ENCODE measurements around the gene CACNB2.

The CACNB2 gene

GRCh38 chr10:18498998-18499397, 358.8 kb downstream of the CACNB2 start:
- H3K36me3 Mint-ChIP-seq, result no peaks in the 10 kb centered on the region
- ATAC-seq, result no peak
- no peak overlapping the region for H3K27ac Mint-ChIP-seq
- H3K27me3 Mint-ChIP-seq, result peaks cover 5% of the 10 kb centered on the region
- no peaks in the 10 kb centered on the region for H3K9me3 Mint-ChIP-seq
- H3K4me3 Mint-ChIP-seq, result no peak overlapping the region
- no peaks in the 10 kb centered on the region for H3K4me1 Mint-ChIP-seq

DNA sequence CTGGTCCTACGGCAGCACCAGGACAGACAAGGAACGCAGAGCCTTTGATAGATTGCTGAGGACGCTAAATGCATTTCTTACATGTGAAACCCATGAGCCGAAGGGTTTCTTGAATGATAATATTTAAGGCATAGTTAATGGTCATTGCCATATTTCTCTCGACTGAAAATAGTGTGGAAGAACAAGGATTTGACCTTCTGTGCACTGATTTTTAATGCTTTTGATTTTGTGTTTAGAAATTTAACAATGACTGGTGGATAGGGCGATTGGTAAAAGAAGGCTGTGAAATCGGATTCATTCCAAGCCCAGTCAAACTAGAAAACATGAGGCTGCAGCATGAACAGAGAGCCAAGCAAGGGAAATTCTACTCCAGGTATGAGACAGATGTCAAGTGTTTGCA, 360.4 kb downstream of the CACNB2 start:
- H3K27ac Mint-ChIP-seq, result no peak overlapping the region
- no peak for ATAC-seq
- H3K36me3 Mint-ChIP-seq, result no peaks in the 10 kb centered on the region
- H3K27me3 Mint-ChIP-seq, result peaks cover 10% of the 10 kb centered on the region
- H3K4me3 Mint-ChIP-seq, result no peak overlapping the region
- no peaks in the 10 kb centered on the region for H3K4me1 Mint-ChIP-seq
- no peaks in the 10 kb centered on the region for H3K9me3 Mint-ChIP-seq

- no peaks in the 10 kb centered on the region for H3K36me3 Mint-ChIP-seq
- no peak overlapping the region for H3K27ac Mint-ChIP-seq
- no peak for ATAC-seq
- no peaks in the 10 kb centered on the region for H3K9me3 Mint-ChIP-seq
- H3K27me3 Mint-ChIP-seq, result peaks cover 10% of the 10 kb centered on the region
- no peak overlapping the region for H3K4me3 Mint-ChIP-seq
- no peaks in the 10 kb centered on the region for H3K4me1 Mint-ChIP-seq
Measured at GRCh38 chr10:18501198-18501597, 361.0 kb downstream of the CACNB2 start.

DNA sequence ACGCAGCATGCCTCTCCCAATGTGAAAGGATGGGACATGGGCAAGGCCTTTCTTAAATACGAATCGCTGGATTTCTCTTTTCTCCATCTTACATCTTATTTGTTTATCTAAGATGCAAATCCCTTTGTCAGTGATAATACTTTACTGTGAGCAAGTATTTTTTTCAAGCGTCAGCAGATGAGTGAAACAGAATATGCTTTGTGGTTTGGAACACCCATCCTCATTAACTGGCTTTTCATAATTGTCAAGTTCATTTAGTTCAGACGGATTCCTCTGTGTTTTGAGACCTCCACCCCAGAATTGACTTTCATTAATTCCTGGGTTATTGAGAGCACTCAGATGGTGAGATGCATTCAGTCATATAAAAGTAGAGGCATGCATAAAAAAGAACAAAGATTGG, 361.4 kb downstream of the CACNB2 start:
- H3K4me3 Mint-ChIP-seq, result no peak overlapping the region
- peaks cover 10% of the 10 kb centered on the region for H3K27me3 Mint-ChIP-seq
- no peak overlapping the region for H3K27ac Mint-ChIP-seq
- no peaks in the 10 kb centered on the region for H3K4me1 Mint-ChIP-seq
- no peaks in the 10 kb centered on the region for H3K36me3 Mint-ChIP-seq
- no peak for ATAC-seq
- no peaks in the 10 kb centered on the region for H3K9me3 Mint-ChIP-seq

DNA sequence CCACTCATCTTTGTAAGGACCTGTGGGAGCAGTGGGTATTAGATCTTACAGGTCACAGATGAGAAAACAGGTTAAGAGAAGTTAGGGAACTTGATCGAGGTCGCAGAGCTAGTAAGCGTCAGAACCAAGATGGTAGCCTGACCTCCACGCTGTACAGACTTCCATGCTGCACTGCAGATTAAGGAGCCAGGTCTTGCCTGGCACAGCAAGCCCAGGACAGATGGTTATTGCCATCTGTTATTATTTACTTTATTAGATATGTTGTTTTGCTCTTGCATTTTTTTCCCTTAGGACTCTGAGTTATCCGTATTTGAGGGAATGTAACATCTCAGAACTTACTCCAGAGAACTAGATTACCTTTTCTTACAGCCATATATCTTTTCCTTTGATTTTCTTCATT, 363.9 kb downstream of the CACNB2 start:
- H3K4me3 Mint-ChIP-seq, result no peak overlapping the region
- no peak for ATAC-seq
- H3K27ac Mint-ChIP-seq, result no peak overlapping the region
- no peaks in the 10 kb centered on the region for H3K4me1 Mint-ChIP-seq
- no peaks in the 10 kb centered on the region for H3K36me3 Mint-ChIP-seq
- peaks cover 10% of the 10 kb centered on the region for H3K27me3 Mint-ChIP-seq
- no peaks in the 10 kb centered on the region for H3K9me3 Mint-ChIP-seq

DNA sequence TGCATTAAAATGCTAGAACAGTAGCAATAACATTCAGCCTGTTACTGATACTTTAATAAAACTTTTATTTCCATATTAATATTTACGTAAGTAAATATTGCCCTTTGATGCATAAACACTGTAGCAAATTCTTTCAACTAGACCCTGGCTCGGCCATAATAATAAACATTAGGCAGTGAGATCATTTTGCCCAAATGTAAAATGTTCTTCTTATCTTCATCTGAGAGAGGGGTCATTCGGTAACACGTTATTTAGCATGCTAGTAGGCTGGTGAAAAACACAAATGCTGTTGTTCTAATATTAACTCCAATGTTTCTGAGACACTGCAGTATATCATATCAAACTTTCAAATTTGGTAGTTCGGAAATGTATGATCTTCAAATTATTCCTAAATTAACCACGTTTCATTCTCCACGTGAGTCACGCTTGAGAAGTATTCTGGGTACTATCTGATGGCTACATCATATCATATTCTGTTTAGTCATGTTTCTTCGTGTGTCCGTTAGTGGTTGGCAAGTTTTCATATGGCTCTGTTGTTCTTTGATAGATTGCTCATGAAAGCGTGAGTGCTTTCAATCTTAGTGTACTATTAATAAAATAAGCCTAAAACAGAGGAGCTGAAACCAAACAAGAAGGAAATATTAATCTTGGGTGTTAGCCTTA, 365.4 kb downstream of the CACNB2 start:
- Mint-ChIP-seq H3K27me3 (peaks cover 10% of the 10 kb centered on the region), H3K27ac (no peak overlapping the region), H3K9me3 (no peaks in the 10 kb centered on the region), H3K36me3 (no peaks in the 10 kb centered on the region), H3K4me3 (no peak overlapping the region), H3K4me1 (no peaks in the 10 kb centered on the region)
- ATAC-seq, result no peak

- no peak overlapping the region for H3K27ac Mint-ChIP-seq
- peaks cover 9% of the 10 kb centered on the region for H3K9me3 Mint-ChIP-seq
Measured at GRCh38 chr10:18508587-18508986, 368.4 kb downstream of the CACNB2 start.

DNA sequence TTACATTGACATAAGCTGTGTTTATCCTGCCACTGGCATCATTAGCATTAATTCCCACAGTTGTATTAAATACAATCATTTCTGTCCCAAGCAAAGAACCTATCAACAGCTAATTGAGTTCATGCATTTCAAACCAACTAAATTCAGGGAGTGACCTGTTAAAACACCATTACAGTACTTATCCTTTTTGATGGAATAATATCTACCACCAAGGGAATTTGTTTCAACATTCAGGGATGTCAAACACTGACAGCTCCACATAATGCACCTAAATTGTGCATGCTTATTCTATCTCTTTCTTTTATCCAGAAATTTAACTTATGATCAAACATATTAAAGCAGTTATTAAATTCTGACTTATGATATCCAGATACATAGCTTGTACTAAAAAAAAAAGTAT, 374.3 kb downstream of the CACNB2 start:
- no peaks in the 10 kb centered on the region for H3K4me1 Mint-ChIP-seq
- no peak for ATAC-seq
- no peaks in the 10 kb centered on the region for H3K27me3 Mint-ChIP-seq
- H3K9me3 Mint-ChIP-seq, result peaks cover 13% of the 10 kb centered on the region
- H3K4me3 Mint-ChIP-seq, result no peak overlapping the region
- H3K27ac Mint-ChIP-seq, result no peak overlapping the region
- H3K36me3 Mint-ChIP-seq, result peaks cover 20% of the 10 kb centered on the region

More at GRCh38 chr10:18508587-18508986, 368.4 kb downstream of the CACNB2 start:
- peaks cover 9% of the 10 kb centered on the region for H3K27me3 Mint-ChIP-seq
- no peaks in the 10 kb centered on the region for H3K4me1 Mint-ChIP-seq
- H3K36me3 Mint-ChIP-seq, result peaks cover 13% of the 10 kb centered on the region
- H3K4me3 Mint-ChIP-seq, result no peak overlapping the region
- no peak for ATAC-seq

- peaks cover 11% of the 10 kb centered on the region for H3K9me3 Mint-ChIP-seq
- no peaks in the 10 kb centered on the region for H3K27me3 Mint-ChIP-seq
- no peak overlapping the region for H3K4me3 Mint-ChIP-seq
- H3K27ac Mint-ChIP-seq, result no peak overlapping the region
- H3K4me1 Mint-ChIP-seq, result no peaks in the 10 kb centered on the region
- no peak for ATAC-seq
- H3K36me3 Mint-ChIP-seq, result peaks cover 20% of the 10 kb centered on the region
Measured at GRCh38 chr10:18516851-18517250, 376.6 kb downstream of the CACNB2 start.

GRCh38 chr10:18523025-18523424, 382.8 kb downstream of the CACNB2 start:
- no peak overlapping the region for H3K4me3 Mint-ChIP-seq
- H3K4me1 Mint-ChIP-seq, result no peaks in the 10 kb centered on the region
- H3K36me3 Mint-ChIP-seq, result no peaks in the 10 kb centered on the region
- H3K27ac Mint-ChIP-seq, result no peak overlapping the region
- no peak for ATAC-seq
- no peaks in the 10 kb centered on the region for H3K9me3 Mint-ChIP-seq
- H3K27me3 Mint-ChIP-seq, result no peaks in the 10 kb centered on the region

GRCh38 chr10:18523858-18524257, 383.6 kb downstream of the CACNB2 start:
- H3K9me3 Mint-ChIP-seq, result no peaks in the 10 kb centered on the region
- H3K4me1 Mint-ChIP-seq, result no peaks in the 10 kb centered on the region
- no peaks in the 10 kb centered on the region for H3K36me3 Mint-ChIP-seq
- H3K4me3 Mint-ChIP-seq, result no peak overlapping the region
- no peaks in the 10 kb centered on the region for H3K27me3 Mint-ChIP-seq
- H3K27ac Mint-ChIP-seq, result no peak overlapping the region
- no peak for ATAC-seq

DNA sequence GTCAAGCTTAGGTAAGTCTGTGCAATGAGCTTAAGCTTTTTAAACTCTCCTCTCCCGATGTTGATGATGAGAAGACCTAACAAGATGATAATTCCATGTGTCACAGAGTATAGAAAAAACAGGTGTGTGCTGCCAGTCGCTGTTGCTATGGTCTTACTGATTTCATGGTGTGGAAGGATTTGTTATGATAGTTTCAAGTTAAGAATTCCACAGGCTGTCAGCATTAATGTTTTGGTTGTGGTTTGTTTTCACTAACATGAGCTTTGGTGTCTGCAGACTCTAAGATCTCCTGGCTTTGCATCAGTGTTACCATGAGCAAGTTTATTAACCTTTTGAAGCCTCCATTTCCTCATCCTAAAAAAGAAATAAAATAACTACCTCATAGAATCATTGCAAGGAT, 387.5 kb downstream of the CACNB2 start:
- Mint-ChIP-seq H3K27me3 (no peaks in the 10 kb centered on the region), H3K27ac (no peak overlapping the region), H3K36me3 (peaks cover 24% of the 10 kb centered on the region), H3K4me1 (no peaks in the 10 kb centered on the region), H3K4me3 (no peak overlapping the region), H3K9me3 (peaks cover 7% of the 10 kb centered on the region)
- no peak for ATAC-seq

DNA sequence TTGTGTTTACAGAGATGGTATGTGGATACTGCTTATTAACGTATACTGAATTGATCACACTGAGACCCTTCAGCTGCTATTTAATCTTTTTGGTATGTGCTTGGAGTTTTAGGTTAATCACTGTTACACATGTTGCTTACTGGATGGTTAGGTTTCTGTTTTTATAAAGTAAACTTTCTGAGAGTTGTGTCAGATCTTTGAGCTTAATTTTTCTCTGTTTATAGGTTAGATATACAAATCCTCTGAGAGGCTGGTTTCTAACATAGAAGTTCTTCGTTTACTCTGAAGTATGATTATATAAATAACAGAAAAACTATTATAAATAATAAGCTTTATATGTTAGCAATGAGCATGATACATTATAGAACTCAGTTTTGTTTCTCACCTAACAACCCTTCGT, 388.1 kb downstream of the CACNB2 start:
- Mint-ChIP-seq H3K4me1 (no peaks in the 10 kb centered on the region), H3K4me3 (no peak overlapping the region), H3K27me3 (no peaks in the 10 kb centered on the region), H3K9me3 (peaks cover 7% of the 10 kb centered on the region), H3K36me3 (peaks cover 24% of the 10 kb centered on the region), H3K27ac (no peak overlapping the region)
- no peak for ATAC-seq

DNA sequence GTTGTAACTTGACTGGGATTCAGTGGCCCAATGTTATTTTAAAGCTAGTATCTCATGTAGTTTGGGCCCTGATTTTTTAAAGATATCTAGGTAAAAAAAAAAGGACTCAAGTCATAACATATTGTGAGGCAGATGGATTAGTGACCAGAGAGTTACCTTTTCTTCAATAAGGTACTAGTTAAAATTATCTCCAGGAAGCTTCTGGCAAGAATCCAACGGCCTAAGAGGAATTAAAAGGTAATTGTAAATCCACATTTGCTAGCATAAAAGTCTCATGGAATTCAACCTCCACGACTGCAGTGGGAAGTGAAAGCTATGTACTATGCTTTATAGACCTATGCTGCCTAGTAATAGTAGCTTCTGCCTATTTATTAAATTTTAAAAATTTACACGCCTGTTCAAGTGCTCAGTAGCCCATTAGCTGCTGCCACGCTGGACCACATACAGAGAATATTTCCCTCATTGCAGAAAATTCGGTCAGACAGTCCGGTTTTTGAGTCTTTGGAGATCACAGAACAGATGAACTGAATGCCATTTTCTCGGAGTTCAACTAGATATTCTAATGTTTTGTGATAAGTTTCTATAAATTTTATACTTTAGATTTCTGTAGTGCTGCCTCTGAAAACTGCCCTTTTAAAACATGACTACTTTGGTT, 392.8 kb downstream of the CACNB2 start:
- Mint-ChIP-seq H3K4me3 (no peak overlapping the region), H3K4me1 (no peaks in the 10 kb centered on the region)
- no peak for ATAC-seq

DNA sequence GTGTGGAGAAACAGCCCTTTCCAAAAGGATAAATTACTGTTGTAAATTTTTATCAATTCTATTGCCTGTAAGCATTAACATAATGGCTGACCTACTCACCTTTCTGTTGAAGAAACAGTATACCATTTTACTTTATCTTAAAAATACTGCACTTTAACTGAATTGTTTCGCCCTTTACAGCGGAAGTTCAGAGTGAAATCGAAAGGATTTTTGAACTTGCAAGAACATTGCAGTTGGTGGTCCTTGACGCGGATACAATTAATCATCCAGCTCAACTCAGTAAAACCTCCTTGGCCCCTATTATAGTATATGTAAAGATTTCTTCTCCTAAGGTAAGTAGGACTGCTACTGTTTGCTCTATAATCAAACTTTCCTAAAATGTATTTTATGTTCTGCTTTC, 393.7 kb downstream of the CACNB2 start:
- no peaks in the 10 kb centered on the region for H3K27me3 Mint-ChIP-seq
- no peak for ATAC-seq
- H3K9me3 Mint-ChIP-seq, result peaks cover 7% of the 10 kb centered on the region
- H3K4me3 Mint-ChIP-seq, result no peak overlapping the region
- no peaks in the 10 kb centered on the region for H3K4me1 Mint-ChIP-seq
- H3K27ac Mint-ChIP-seq, result no peak overlapping the region
- H3K36me3 Mint-ChIP-seq, result peaks cover 41% of the 10 kb centered on the region

More for the DNA sequence above, 392.8 kb downstream of the CACNB2 start:
- Mint-ChIP-seq H3K27ac (no peak overlapping the region), H3K27me3 (no peaks in the 10 kb centered on the region), H3K9me3 (peaks cover 7% of the 10 kb centered on the region), H3K36me3 (peaks cover 33% of the 10 kb centered on the region)

DNA sequence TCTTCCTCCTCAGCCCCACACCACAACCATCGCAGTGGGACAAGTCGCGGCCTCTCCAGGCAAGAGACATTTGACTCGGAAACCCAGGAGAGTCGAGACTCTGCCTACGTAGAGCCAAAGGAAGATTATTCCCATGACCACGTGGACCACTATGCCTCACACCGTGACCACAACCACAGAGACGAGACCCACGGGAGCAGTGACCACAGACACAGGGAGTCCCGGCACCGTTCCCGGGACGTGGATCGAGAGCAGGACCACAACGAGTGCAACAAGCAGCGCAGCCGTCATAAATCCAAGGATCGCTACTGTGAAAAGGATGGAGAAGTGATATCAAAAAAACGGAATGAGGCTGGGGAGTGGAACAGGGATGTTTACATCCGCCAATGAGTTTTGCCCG, 399.1 kb downstream of the CACNB2 start:
- Mint-ChIP-seq H3K4me1 (no peaks in the 10 kb centered on the region), H3K36me3 (peaks cover 52% of the 10 kb centered on the region), H3K27me3 (no peaks in the 10 kb centered on the region), H3K27ac (no peak overlapping the region), H3K4me3 (no peak overlapping the region), H3K9me3 (no peaks in the 10 kb centered on the region)
- ATAC-seq, result no peak
